GM19025 (cell line): ENCODE measurements around the gene CCDC86.

Source experiments
- ATAC-seq: cut with Tn5 transposase; IDR thresholded peaks from one replicate; pipeline ENCODE4 v1.9.1; 2021; ENCODE audit warnings: mild to moderate bottlenecking, low read depth, moderate library complexity; ENCODE audit not compliant: unreplicated experiment

Gene CCDC86

DNA sequence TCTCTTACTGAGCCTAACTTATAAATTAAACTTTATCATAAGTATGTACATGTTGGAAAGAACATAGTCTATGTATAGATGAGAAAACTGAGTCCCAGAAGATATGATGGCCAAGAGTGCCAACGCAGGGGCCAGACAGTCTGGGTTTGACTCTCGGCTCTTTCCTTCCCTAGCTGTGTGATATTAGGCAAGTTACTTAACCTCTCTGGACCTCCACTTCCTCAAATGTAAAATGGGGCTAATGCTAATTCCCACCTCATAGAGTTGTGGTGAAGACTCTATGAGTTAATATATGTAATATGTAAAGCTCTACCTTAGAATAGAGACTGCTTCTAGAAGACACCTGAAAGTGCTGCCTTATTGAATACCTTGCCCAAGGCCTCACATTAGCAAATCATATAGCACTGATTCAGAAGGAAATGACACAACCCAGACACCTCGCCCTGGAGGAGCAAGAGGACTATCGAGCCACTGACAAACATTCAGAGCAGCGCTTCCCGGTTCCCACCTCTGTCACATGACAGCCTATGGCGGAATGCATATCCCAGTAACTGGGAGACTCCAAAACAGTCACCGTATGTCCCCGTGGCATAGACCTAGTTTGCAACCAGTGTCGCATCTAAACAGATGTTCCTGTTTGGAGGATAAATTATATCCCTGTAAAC lies 11.3 kb upstream of the CCDC86 start:
- ATAC-seq: no peak

DNA sequence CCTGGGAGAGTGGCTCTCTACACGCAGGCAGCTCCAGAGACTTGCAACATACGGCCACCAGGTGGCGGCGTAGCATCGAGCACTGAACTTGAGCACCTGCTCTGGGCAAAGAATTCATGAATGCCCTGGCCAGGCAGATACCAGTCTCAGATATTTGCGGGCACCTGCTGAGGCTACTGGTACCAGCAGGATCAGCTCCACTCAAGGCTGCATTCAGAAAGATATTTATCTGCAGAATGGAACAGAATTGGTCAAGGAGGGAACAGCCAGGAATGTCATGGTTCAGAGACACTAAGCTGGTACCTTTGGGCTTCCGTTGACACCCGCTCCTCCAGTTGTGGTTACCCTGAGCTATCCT lies 10.8 kb upstream of the CCDC86 start:
- peak; percentile 55 for ATAC-seq

DNA sequence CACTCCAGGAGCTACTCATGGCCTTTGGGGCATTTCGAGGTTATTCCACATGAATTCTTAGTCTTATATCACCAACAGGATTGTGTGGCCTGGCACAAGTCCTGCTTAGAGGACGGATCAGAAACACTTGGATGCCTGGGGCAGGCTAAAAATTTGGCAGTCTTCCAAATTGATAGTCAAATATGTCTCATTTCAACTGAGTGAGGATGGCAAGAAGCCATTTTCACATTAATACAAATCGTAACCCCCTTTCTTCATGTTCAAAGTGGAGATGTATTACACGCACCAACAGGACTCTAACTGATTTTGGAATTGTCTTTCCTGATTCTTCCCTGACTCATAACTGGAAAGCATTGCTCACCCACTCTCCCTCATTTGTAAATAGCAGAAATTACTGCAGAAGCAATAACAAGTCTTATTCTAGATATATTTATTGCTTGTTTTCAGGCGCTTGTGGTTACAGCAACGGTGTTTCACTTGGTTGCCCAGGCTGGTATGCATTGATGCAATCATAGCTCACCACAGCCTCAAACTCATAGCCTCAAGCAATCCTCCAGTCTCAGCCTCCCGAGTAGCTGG lies 10.3 kb upstream of the CCDC86 start:
- no peak for ATAC-seq

DNA sequence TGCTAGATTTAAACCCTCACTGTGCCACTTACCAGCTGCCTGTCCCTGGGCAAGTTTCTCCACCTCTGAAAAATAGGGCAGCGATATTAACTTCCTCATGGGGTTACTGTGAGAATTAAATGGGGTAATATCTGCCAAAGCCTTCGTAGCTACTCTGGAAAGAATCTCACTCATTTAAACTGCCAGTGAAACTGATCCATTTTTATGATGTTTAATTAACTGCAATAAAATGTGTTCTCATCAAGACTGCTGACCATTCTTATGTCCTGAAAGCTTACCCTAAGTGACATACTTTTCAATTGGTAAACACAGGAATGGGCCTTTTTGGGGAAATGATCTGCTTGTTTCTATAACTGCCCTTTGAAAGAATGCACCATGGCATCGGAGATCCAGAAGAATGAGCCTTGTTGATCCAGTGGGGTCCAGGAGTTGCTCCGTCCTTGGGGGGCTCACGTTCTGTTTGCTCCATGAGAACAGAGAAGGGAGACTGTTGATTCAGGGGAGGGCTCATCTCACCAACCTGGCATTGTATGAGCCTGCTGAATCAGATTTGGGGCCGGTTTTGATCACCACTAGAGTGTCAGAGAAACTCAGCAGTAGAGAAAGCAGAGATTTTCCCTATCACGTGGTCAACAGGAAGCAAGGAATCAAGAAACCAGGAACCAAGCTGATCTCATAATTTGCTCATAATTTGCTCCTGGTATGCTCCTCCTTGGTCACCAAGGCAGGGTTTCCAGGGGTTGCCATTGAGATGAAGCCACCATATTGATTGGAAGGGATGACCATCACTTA lies 7.0 kb upstream of the CCDC86 start:
- no peak for ATAC-seq

DNA sequence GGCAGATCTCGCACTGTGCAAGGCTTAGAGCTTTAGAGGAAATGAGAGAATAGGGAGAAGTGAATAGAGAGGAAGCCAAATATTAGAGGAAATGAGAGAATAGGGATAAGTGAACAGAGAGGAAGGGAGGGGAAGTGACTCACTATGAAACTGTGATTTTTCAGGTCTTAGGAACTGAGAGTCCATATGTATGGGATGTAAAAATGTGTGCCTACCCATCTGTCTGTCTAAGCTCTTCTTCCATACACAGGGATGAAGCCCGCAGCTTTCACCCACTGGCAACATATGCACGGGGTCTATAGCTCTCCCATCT lies 6.4 kb upstream of the CCDC86 start:
- ATAC-seq: no peak

DNA sequence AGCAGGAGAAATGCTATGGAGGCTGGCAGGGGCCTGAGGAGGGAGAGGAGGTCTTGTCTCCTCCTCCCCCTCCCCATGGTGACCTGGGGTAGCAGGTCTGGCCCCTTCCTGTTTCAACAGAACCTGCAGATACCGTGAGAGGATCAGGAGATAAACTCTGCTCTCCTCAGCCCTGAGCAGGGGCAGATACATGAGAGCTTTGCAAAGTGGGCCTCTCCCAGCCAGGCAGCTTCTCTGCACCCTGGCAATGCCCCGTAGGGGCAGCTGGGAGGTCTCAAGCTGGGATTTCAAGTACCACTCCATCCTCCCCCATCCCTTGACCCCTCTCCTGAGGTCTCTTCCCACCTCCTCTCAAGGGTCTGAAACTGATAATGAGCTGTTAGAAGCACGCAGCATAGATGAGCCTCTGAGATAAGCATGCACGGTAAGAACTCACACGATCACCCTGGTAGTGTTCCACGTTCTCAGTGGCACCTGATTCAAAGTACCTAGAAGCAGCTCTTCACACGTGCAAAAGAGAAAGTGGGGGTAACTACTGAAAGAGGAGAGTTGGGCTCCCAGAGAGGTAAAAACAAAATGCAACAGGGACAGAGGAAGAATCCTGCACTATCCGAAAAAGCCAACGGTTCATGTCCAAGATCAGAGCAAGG lies 4.9 kb upstream of the CCDC86 start:
- no peak for ATAC-seq

DNA sequence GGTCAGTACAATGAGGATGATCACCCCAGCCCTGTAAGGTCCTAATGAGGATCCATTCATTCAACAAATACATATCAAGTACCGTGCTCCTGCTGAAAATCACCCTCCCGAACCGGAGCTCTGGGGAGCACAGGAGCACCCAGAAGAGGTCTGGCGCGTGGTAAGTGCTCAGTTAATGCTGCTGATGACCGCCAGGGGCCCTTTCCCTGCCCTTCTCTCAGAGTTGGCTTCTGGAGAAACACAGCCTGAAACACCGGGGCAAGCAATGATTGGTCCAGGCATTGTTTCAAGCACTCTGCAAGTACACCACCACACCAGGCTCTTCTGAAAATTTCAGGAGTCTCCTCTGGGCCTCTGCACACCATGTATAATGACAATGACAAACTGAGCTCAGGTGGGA lies 3.8 kb upstream of the CCDC86 start:
- no peak for ATAC-seq

DNA sequence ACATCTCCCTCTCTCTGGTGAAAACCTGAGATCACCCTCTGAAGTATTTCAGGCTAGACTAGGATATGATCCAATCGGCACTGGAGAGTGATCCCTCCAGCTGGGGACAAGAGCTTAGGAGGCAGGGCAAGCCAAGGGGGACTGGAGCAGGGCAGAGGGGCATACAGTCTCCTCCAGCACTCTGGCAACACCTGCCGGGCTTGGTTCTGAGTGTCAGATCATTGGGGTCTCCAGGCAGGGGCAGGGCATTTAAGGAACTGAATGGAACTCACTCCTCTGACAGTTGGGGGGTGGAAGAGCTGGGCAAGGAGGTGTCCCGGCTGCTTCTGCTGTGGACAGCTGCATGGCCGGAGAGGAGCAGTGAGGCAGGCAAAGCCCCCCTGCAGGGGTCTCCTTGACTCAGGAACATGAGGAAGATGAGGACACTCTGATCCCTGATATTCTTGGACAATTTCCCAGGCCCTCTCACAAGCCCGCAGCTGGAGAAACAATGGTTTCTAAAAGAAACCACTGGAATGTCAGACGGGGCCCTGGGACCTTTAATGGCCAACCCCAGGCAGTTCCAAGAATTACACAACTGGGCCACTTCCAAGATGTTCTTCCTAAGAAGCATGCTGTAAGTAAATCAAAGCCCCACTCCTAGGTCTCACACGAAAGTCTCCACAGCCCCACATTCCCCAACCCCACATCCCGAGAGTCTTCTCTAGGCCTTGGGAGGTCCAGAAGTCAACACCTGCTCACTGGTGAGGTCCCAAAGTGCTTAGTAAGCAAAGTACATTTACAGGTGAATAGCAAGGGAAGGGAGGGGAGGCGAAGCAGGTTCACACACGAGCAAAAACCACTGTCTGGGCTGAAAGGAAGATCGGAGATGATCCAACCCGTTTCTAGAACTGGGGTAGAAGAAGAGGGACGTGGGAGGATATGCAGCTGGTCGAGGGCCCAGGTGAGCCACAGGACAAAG lies 1.2 kb upstream of the CCDC86 start:
- no peak for ATAC-seq

DNA sequence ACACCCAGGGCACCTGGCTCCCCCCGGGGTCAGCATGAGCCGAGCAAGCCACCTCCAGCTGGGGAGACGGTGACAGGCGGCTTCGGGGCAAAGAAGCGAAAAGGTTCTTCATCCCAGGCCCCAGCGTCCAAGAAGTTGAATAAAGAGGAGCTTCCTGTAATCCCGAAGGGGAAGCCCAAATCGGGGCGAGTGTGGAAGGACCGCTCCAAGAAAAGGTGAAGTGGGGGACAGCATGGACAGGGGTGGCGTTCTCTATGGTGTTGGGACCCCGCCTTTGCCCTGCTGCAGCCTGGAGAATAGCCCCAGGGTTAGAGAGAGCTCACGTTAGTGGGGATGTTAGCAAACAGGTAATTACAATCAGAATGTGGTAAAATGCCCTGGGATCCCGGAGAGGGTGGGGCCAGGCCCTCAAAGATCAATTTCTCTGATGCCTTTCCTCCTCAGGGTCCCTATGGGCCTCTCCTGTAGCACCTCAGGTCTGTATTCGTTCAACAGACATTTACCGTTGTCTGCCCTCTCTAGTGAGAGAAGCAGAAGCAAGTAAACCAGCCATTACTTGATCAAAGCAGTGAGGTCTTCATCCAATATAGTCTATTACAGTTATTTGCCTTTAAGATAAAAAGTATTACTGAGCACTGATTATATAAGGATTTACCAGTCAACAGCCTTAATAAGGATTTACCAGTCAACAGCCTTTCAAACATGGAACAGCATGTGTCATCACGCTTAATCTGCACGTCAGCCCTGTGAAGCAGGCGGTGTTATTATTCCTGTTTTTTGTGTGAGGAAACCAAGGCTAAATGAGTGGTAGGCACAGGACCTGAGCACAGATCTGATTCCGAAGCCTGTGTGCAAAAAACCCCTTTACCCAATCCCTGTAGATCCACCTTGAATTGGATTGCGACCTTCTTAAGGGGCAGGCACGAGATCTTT lies 1.0 kb downstream of the CCDC86 start:
- ATAC-seq: no peak

DNA sequence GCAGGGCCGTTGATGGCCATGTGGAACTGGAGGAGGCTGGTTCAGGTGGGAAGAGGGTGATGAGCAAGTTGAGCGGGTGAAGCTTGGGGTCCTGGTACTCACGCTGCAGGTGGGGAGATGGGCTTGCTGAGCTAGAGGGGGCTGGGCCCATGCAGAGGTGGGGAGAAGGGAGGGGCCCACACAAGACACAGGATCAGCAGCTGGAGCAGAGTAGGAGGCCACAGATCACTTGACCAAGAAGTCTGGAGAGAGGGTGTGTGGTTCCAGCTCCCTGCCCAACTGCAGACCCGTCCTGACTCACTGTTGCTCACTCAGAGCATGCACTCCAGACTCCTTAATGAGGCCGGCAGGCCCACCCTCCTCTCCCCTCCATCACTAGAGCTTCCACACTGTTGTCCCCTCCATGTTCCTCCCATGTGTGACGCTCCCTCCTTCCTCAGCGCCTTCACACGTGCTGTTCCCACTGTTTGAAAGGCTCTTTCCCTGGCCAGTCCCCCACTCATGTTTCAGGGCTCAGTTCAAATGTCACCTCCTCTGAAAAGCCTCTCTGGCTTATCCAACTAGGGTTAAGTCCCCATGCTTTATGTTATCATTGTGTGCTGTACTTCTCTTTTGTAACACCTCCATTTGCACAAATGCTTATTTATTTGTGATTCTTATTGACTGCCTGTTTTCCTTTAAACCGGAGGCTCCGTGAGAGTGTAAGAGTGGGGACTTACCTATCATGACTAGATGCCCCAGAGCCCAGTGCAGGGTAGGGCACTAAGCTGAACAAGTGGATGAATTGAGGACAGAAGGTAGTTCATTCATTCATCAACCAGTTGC lies 2.3 kb downstream of the CCDC86 start:
- no peak for ATAC-seq

DNA sequence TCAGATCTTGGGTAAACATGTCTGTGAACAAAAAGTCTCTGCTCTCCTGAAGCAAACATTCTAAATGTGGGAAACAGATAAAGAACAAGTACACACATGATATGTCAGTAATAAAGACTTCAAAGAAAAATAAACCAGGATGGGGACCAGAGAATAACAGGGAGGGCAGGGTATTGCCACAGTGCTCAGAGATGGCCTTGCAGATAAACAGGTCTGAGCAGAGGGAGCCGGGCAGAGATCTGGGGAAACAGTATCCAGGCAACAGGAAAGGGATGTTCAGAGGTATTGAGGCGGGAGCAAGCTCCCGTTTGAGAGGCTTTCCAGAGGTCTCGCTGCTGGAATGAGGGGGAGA lies 2.9 kb downstream of the CCDC86 start:
- no peak for ATAC-seq

DNA sequence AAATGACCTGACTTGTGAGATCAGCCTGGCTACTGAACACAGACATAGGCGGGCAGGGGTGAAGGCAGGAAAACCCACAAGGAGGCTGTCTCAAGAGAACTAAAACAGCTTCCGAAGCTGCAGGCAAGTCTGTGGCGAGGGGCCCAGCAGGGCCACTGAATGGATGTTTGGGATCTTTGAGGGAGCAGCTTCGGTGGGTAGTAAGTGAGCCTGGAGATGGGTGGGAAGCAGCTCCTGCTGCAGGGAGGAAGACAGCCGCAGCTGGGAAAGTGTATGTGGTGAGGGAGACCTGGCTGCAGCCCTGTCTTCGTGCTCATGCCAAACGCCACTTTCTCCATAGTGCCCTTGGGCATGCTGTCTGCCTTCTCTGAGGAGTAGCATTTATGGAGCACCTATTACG lies 3.4 kb downstream of the CCDC86 start:
- no peak for ATAC-seq

DNA sequence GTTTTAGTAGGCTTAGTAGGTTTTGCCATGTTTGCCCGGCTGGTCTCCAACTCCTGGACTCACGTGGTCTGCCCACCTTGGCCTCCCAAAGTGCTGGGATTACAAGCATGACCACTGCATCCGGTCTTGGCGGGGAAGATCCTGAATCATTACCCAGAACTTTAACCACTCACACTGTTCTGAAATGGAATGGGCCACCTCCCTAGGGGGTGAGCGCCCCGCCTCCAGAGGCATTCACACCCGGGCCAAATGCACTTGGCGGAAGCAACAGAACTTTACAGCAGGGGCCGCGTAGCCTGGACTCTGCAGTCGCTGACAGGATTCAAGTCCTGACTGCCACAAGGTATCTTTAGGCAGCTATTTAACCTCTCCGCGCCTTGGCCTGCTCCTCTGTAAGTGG lies 5.4 kb downstream of the CCDC86 start:
- no peak for ATAC-seq

DNA sequence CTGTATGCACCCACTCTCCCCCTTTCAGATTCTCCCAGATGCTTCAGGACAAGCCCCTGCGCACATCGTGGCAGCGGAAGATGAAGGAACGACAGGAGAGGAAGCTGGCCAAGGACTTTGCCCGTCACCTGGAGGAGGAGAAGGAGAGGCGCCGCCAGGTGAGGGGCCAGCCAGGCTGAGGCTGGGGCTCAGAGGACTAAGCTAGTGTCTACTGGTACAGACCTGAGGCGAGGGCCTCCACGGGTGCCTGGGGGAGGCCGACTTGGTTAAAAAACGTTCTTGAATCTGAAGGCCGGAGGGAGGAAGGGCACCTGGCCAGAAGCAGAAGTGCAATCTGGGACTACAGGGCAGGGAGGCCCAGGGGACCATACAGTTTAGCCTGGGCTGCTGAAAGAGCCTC lies 6.0 kb downstream of the CCDC86 start:
- no peak for ATAC-seq

DNA sequence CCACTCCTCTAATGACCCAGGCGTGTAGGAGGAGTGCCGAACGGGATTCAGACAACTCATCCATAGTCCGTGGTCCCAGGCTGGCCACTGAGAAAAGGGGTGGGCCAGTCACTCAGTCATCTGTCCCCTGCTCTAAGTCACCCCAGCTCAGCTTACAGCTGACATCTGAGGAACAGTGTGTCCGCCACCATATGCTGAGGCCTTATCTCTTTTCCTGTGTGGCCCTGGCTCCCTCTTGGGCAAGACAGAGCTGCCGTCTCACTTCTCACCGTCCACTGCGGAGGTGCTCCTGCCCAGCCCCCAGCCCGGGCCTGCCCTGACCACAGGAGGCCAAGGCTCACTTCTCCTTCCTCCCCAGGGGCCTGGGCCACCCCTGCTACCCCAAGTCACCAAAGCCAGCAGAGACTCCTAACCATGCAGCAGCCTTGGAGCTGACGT lies 6.8 kb downstream of the CCDC86 start:
- no peak for ATAC-seq

DNA sequence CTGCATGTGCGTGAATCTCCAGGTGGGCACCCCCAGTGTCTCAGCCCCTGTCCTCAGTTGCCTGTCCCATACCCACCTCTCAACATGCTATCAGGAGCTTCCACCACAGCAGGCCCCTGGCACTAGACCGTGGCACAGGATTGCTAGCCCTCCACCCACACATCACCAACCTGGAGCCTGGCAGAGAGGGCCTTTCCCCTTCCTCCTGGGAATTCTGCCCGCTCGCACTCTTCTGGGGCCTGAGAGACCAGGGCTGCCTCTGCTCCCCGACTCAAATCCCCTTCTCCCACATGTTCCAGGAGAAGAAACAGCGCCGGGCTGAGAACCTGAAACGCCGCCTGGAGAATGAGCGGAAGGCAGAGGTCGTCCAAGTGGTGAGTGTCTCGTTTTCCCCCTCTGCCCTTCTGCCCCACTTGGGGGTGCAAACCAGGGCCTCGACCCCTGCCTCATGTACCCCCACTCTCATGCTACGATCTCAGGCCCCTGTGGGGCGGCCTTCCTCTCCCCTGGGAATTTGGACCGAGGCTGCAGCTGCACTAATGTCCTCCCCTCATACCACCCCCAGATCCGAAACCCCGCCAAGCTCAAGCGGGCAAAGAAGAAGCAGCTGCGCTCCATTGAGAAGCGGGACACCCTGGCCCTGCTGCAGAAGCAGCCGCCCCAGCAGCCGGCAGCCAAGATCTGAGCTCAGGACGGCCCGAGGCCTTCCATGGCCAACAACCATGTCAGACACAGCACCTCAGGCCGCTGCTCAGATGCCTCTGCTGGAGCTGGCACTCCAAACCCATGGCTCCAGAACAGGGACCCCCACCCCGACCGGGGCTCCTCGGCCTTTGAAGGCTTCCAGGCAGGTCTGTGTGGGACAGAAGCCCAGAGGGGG lies 8.0 kb downstream of the CCDC86 start:
- no peak for ATAC-seq

DNA sequence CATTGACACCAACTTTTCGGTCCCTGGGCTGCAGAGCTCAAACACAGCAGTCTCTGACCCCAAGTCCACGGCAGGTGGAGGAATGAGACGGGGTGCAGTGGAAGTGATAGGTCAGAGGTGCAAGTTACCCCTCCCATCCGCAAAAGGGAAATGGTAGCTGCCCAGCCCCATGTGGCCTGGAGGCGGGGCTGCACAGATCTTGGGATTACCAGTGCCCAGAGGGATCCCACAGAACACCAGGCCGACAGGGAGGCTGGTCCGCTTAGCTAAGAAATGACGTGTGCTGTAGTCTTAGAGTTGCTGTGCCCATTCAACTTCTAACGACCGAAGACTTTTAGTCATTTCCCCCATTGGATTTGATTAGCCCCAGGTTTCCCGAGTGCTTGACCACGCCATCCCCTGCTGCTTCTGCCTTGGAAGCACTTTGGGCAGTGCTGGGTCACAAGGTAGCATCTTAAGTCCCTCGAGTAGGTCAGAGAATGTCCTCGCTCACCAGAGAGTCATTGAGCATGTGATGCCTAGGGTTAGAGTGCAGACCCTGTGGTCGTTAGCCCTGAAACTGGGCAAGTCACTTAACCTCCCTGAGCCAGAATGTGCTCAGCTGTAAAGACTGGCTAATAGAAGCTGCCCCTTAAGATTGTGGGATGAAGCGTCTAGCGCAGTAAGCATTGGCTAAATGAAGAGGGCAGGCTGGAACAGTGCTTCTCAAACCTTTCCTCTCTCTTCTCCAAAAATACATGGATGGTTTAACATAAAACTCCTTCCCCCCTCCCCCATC lies 9.6 kb downstream of the CCDC86 start:
- ATAC-seq: no peak
